ENCODE results near the gene PLA2G2C. TPM values are rescaled to one million over a fixed set of nuclear protein-coding genes. Genes with fewer than 3 reads are reported as not detected.

The PLA2G2C gene
- total and polyA plus RNA-seq, 2 of the 8 experiments (the other 6 are each of a cell fraction or from before 2014, with no cell fraction given) = not detected

- TF ChIP-seq CHD7 (IDR thresholded peaks at IDR 0.05; ENCODE audit: insufficient replicate concordance, low read length) = no peak
- TF ChIP-seq MAFK (IDR thresholded peaks at IDR 0.05; ENCODE audit: low read depth, low read length) = no peak
- TF ChIP-seq MAX (IDR thresholded peaks at IDR 0.05) = no peak
- TF ChIP-seq, protein P1, sequence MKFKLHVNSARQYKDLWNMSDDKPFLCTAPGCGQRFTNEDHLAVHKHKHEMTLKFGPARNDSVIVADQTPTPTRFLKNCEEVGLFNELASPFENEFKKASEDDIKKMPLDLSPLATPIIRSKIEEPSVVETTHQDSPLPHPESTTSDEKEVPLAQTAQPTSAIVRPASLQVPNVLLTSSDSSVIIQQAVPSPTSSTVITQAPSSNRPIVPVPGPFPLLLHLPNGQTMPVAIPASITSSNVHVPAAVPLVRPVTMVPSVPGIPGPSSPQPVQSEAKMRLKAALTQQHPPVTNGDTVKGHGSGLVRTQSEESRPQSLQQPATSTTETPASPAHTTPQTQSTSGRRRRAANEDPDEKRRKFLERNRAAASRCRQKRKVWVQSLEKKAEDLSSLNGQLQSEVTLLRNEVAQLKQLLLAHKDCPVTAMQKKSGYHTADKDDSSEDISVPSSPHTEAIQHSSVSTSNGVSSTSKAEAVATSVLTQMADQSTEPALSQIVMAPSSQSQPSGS (IDR thresholded peaks at IDR 0.05; ENCODE audit: low read length) = no peak
- TF ChIP-seq CREB1 (IDR thresholded peaks at IDR 0.05) = no peak
- no peak for TF ChIP-seq POLR2AphosphoS5 (IDR thresholded peaks at IDR 0.05; ENCODE audit: low read depth, low read length)
Measured at GRCh38 chr1:20211511-20211931, 25.2 kb upstream of the PLA2G2C start (continued).

All from H1 (cell line).